ENCODE data around the gene FMO2. TPM values are rescaled to one million over a fixed set of nuclear protein-coding genes. Genes with fewer than 3 reads are reported as not detected.

FMO2 gene
- total RNA-seq, 4 donors from 2014 or later: 13.2 to 25.1 (median 22.5) TPM

- no peaks in the 10 kb centered on the region for H3K27me3 ChIP-seq
- ATAC-seq (no peak), DNase-seq (no peak)
- H3K27ac ChIP-seq: no peak overlapping the region
- H3K9me3 ChIP-seq: no peaks in the 10 kb centered on the region
- no peaks in the 10 kb centered on the region for H3K36me3 ChIP-seq
- H3K4me3 ChIP-seq: no peak overlapping the region
- intact Hi-C loops (cut with DNase I; ENCODE audit: low total_unique reads) (no loop called here), in situ Hi-C loops (cut with MboI; ENCODE audit: low sequenced_read_pairs in 4 of 4) (no loop called here)
- no peak for TF ChIP-seq POLR2A (IDR thresholded peaks at IDR 0.05)
- TF ChIP-seq CTCF (IDR thresholded peaks at IDR 0.05 in 4 of 5, conservative IDR thresholded peaks at IDR 0.05 in 1 of 5): no peak
- no peaks in the 10 kb centered on the region for H3K4me1 ChIP-seq
These were observed 69.8 kb downstream of the FMO2 start for GRCh38 chr1:171254859-171255258.

GRCh38 chr1:171256940-171257606, 72.0 kb downstream of the FMO2 start:
- in situ Hi-C loops (cut with MboI; ENCODE audit: low sequenced_read_pairs in 4 of 4) (no loop called here), intact Hi-C loops (cut with DNase I; ENCODE audit: low total_unique reads) (no loop called here)
- TF ChIP-seq CTCF (IDR thresholded peaks at IDR 0.05 in 4 of 5, conservative IDR thresholded peaks at IDR 0.05 in 1 of 5): no peak
- no peak for TF ChIP-seq POLR2A (IDR thresholded peaks at IDR 0.05)
- Histone ChIP-seq H3K4me1 (no peaks in the 10 kb centered on the region), H3K27ac (no peak overlapping the region), H3K36me3 (no peaks in the 10 kb centered on the region), H3K9me3 (no peaks in the 10 kb centered on the region), H3K4me3 (no peak overlapping the region), H3K27me3 (no peaks in the 10 kb centered on the region)
- DNase-seq (no peak), ATAC-seq (no peak)

- in situ Hi-C loops (cut with MboI; ENCODE audit: low sequenced_read_pairs in 4 of 4): no loop called here
These were observed 72.5 kb downstream of the FMO2 start for GRCh38 chr1:171257607-171258076.

GRCh38 chr1:171258429-171258828, 73.3 kb downstream of the FMO2 start:
- no peaks in the 10 kb centered on the region for H3K9me3 ChIP-seq
- DNase-seq (no peak), ATAC-seq (no peak)
- no peak overlapping the region for H3K4me3 ChIP-seq
- TF ChIP-seq CTCF (IDR thresholded peaks at IDR 0.05 in 4 of 5, conservative IDR thresholded peaks at IDR 0.05 in 1 of 5) (no peak), POLR2A (IDR thresholded peaks at IDR 0.05) (no peak)
- H3K27ac ChIP-seq: no peak overlapping the region
- no peaks in the 10 kb centered on the region for H3K36me3 ChIP-seq
- H3K4me1 ChIP-seq: no peaks in the 10 kb centered on the region
- in situ Hi-C loops (cut with MboI; ENCODE audit: low sequenced_read_pairs in 4 of 4) (no loop called here), intact Hi-C loops (cut with DNase I; ENCODE audit: low total_unique reads) (no loop called here)
- no peaks in the 10 kb centered on the region for H3K27me3 ChIP-seq

More at GRCh38 chr1:171257607-171258076, 72.5 kb downstream of the FMO2 start:
- H3K4me3 ChIP-seq: no peak overlapping the region
- no peaks in the 10 kb centered on the region for H3K36me3 ChIP-seq
- H3K27me3 ChIP-seq: no peaks in the 10 kb centered on the region
- no peak for TF ChIP-seq POLR2A (IDR thresholded peaks at IDR 0.05)
- TF ChIP-seq CTCF (IDR thresholded peaks at IDR 0.05 in 4 of 5, conservative IDR thresholded peaks at IDR 0.05 in 1 of 5): no peak
- no peak for ATAC-seq
- no peak overlapping the region for H3K27ac ChIP-seq
- intact Hi-C loops (cut with DNase I; ENCODE audit: low total_unique reads): no loop called here
- H3K4me1 ChIP-seq: no peaks in the 10 kb centered on the region
- no peaks in the 10 kb centered on the region for H3K9me3 ChIP-seq
- DNase-seq: no peak

- intact Hi-C loops (cut with DNase I; ENCODE audit: low total_unique reads): no loop called here
- TF ChIP-seq CTCF (IDR thresholded peaks at IDR 0.05 in 4 of 5, conservative IDR thresholded peaks at IDR 0.05 in 1 of 5): no peak
- no peak for TF ChIP-seq POLR2A (IDR thresholded peaks at IDR 0.05)
- Histone ChIP-seq H3K27ac (no peak overlapping the region), H3K27me3 (no peaks in the 10 kb centered on the region), H3K4me3 (no peak overlapping the region), H3K4me1 (no peaks in the 10 kb centered on the region), H3K36me3 (no peaks in the 10 kb centered on the region), H3K9me3 (no peaks in the 10 kb centered on the region)
- in situ Hi-C loops (cut with MboI; ENCODE audit: low sequenced_read_pairs in 4 of 4): no loop called here
- no peak for DNase-seq
- no peak for ATAC-seq
These were observed 73.8 kb downstream of the FMO2 start for GRCh38 chr1:171258943-171259342.

Data from gastrocnemius medialis (tissue), 4 donors.